GM18867 (cell line): Measurements from ENCODE around the gene RPS6KB1.
"Not testable (repeated sequence)": the region's sequence is repeated elsewhere in the genome, so short reads cannot be mapped to it uniquely, and the experiment has no call there.

Source experiments
- ATAC-seq: cut with Tn5 transposase; IDR thresholded peaks from one replicate; pipeline ENCODE4 v1.9.1; 2021; ENCODE audit warnings: mild to moderate bottlenecking, moderate library complexity; ENCODE audit not compliant: unreplicated experiment

The RPS6KB1 gene

DNA sequence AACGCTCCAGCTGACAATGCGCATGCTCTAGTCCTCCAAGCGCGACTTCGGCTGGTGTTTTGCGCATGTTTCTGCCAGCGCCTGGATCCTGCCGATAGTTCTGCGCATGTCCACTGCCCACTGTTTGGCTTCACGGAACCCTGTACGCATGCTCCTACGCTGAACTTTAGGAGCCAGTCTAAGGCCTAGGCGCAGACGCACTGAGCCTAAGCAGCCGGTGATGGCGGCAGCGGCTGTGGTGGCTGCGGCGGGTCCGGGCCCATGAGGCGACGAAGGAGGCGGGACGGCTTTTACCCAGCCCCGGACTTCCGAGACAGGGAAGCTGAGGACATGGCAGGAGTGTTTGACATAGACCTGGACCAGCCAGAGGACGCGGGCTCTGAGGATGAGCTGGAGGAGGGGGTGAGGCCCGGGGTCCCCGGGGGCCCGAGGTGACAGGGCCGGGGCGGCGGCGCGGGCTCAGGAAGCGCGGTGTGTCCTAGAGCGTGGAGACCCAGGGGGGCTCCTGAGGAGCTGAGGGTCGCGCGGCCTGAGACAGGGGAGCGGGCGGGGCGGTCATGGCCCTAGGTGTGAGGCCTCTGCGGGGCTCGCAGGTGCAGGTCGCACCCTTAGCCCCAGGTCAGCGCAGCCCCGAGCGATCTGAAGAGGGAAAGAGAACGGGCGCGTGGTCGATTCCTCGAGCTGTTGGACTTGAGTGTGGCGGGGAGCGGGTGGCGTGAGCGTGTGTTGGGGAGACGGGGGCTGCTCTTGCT lies at the start of gene RPS6KB1, which contains the start of gene TUBD1:
Gene RPS6KB1, plus strand, starts transcription at position 198 of the 752 bp plus-strand sequence. Its CDS starts 64 bp downstream, at position 262.
Gene TUBD1, minus strand, starts transcription at position 20 of the 752 bp plus-strand sequence. CDS start 1,941 bp downstream, outside the sequence.
- peak; percentile 86 for ATAC-seq

DNA sequence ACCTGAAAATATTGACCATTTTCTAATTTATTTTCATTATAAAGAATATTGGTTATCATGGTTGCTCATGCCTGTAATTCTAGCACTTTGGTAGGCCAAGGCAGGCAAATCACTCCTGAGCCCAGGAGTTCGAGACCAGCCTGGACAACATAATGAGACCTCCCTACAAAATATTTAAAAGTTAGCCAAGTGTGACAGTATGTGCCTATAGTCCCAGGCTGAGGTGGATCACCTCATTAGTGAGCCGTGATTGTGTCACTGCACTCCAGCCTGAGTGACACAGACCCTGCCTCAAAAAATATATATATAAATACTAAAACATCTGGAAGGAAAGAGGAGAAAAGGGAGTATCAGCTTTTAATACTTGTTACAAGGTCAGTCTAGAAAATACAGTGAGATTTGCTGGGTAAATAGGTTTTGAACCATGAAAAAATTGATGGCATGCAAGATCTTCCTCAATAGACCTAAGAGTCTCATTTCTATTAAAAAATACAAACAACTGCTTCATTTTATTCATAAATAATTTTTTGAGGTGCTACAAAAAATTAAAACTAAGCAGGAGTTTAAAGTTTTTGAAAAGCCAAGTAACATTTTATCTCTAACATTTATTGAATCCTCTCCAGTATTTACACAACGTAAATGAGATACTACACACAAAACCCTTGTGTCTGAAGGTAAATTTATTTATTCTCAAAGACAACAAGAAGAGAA lies 47.9 kb upstream of the RPS6KB1 start:
- no peak for ATAC-seq

DNA sequence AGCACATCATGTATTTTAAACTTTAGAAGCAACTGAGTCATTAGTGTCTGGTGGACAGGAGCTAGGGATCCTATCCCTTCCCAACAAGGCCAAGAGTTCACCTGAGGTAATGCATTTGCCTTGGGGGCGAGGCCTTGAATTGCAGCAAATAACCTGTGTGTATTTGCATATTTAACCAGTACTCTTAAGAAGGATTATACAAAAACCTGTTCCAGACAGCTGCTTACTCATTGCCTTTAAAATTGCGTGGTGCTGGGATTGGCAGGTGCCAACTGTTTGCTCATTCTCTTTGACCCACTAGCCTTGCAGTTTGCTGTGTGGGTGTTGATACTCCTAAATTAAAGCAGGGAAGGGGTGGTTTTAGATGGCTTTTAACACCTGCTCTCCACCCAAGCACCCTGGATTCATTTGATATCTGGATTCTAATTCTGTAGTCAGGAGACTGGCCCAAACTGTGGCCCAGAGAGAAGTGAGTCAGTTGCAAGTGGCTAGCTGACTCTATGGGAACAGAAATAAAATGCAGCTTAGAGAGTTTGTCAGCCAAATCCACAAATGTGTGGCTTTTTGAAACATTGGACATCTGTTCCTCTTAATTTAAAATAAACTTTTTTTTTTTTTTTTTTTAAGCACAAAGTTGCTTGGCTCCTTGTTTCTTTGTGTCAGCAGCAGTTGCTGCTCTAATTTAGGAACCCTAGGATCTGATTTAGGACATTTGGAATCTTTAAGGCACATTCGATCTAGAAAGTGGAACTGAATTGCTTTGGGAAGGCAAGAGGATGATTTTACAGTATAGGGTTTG lies 47.1 kb upstream of the RPS6KB1 start:
- no peak for ATAC-seq

DNA sequence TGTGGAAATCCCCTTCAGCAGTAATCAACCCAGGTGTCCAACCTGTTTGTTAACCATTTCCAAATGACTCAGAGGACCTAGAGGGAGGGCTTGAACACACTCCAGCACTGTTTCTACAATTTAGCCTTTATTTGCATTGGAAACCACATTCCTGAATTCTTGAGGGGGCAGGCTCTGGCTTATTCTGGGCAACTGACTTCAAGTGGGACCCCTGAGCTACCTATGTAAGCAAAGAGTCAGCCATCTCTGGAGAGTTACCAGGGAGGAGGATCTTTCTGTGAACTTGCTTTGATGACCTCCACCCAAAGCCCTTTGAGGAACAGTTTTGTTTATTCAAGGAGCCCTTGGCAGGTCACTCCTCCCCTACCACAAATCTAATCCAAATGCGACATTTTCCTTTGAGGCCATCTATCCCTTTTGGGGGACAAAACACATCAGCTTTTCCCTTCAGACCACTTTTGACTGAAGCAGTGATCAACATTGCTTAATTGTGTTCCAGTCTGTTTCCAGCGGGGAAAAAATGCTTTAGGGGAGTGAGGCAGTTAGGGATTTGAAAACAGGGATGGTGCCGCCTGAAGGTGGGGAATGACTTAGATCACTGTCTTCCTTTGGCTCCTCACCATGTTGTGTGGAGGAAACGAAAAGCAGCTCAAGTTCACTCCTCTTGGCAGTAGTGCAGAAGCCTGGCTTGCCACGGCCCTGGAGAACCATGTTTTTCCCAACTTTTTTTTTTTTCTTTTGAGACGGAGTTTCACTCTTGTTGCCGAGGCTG lies 46.3 kb upstream of the RPS6KB1 start:
- peak; percentile 32 for ATAC-seq

DNA sequence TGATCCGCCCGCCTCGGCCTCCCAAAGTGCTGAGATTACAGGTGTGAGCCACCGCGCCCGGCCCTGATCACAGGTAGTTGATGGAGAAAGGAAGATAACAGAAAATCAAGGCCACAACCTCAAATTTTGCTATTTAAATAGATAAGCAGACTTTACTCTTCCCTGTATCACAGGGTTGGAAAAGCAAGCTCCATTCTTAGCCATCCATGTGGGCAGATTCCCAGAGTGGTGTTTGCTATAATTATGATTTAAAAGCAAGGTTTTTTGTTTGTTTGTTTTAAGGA lies 44.6 kb upstream of the RPS6KB1 start:
- ATAC-seq: no peak

DNA sequence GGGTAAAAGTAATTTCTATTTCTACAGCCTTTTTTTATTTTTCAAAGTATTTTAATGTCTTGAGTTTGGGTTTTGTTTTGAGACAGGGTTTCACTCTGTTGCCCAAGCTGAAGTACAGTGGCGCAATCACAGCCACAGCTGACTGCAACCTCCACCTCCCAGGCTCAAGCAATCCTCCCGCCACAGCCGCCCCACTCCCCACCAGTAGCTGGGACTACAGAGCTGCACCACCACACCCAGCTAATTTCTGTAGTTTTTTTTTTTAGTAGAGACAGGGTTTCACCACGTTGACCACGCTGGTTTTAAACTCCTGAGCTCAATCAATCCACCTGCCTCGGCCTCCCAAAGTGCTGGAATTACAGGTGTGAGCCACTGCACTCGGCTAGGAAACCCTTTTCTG lies 44.1 kb upstream of the RPS6KB1 start:
- ATAC-seq: peak; percentile 49

DNA sequence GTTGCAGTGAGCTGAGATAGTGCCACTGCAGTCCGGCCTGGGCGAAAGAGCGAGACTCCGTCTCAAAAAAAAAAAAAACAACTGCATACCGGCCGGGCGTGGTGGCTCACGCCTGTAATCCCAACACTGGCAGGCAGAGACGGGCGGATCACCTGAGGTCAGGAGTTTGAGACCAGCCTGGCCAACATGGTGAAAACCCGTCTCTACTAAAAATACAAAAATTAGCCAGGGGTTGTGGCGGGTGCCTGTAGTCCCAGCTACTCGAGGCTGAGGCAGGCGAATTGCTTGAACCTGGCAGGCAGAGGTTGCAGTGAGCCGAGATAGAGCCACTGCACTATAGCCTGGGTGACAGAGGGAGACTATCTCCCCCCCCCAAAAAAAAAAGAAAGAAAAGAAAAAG lies 42.6 kb upstream of the RPS6KB1 start:
- not testable (repeated sequence) for ATAC-seq

DNA sequence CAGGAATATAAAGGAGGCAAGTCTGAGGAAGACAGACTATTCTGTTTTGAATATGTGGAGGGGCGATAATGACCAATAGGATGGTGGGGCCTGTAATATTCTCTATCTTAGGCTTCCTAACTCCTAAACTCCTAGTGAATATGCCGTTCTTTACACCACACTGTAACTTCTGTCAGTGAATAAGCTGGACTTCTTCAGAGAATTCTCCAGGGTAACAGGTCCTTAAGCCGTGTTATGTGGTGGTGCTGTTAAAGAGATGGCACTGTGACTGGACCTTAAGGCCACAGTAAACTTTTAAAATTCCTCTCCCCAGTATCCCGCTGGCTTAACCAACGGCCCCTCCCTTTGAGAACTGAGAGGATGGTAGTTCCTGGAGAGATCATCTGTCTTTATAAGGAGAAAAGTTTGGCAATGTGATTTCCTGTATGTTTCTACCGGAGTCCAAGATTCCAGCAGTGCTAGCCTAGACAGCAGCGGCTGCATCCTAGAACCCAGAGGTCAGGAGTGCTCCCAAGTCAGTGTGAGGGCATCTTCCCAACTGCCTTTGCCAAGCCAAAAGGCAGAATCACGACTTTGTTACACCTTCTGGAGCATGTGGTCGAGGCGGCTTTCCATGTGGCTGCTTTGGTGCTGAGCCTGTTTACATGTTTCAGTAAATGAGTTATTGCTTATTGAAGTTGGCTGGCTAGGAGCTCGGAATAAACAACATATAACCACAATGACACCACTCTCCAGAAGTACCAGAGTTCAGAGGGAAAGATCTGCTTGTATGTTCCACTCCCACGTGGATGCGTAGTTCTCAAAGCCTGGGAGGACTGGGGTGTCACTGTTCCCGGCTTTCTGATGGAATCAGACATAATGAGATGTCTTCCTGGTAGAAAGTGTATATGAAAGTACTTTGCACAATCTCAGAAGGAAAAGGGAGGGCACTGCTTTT lies 41.2 kb upstream of the RPS6KB1 start:
- no peak for ATAC-seq

DNA sequence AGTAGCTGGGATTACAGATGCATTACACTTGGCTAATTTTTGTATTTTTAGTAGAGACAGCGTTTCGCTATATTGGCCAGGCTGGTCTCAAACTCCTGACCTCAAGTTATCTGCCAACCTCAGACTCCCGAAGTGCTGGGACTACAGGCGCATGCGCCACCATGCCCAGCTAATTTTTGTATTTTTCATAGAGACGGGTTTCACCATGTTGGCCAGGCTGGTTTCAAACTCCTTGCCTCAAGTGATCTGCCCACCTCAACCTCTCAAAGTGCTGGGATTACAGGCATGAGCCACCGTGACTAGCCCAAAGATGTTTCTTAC lies 40.1 kb upstream of the RPS6KB1 start:
- not testable (repeated sequence) for ATAC-seq

DNA sequence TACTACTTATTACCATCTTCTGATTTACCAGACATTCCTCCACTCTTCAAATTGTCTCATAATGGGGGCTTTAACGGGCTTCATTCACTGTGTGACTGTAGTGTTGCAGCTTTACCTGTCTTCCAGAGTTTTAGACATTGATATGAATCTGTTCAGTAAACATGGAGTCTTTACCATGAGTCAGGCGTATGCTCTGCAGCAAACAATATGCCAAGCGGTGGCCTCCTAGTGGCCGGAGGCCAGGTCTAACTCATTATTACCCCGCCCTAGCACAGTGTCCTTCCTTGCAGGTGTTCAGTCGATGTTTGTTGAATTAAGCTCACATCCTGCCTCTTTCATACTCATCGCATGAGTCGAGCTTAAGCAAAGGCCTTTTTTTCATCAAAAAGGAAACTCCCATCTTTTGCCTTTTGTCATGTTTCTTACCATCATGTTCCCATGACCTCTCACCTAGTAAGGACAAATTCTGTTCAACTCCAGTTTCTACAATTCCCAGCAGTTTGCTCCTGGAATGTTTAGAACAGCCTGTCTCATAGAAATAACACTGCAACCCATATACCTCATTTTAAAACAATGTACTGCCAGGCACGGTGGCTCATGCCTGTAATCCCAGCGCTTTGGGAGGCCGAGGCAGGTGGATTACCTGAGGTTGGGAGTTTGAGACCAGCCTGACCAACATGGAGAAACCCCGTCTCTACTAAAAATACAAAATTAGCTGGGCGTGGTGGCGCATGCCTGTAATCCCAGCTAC lies 39.6 kb upstream of the RPS6KB1 start:
- ATAC-seq: no peak

DNA sequence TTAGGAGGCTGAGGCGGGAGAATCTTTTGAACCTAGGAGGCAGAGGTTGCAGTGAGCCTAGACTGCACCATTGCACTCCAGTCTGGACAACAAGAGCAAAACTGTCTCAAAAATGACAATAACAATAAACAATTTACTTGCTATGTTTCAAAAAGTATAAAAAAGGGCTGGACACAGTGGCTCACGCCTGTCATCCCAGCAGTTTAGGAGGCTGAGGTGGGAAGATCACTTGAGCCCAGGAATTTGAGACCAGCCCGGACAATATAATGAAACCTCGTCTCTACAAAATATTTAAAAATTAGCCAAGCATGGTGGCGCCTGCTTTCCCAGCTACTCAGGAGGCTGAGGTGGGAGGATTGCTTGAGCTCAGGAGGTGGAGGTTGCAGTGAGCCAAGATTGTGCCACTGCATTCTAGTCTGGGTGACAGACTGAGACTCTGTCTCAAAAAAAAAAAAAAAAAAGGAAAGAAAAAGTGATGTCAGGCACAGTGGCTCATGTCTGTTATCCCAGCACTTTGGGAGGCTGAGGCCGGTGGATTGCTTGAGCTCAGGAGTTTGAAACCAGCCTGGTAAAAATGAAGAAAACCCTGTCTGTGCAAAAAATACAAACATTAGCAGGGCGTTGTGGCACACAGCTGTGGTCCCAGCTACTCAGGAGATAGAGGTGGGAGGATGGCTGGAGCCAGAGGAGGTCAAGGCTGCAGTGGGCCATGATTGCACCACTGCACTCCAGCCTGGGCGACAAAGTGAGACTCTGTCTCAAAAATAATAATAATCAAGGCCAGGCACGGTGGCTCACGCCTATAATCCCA lies 38.8 kb upstream of the RPS6KB1 start:
- ATAC-seq: not testable (repeated sequence)

DNA sequence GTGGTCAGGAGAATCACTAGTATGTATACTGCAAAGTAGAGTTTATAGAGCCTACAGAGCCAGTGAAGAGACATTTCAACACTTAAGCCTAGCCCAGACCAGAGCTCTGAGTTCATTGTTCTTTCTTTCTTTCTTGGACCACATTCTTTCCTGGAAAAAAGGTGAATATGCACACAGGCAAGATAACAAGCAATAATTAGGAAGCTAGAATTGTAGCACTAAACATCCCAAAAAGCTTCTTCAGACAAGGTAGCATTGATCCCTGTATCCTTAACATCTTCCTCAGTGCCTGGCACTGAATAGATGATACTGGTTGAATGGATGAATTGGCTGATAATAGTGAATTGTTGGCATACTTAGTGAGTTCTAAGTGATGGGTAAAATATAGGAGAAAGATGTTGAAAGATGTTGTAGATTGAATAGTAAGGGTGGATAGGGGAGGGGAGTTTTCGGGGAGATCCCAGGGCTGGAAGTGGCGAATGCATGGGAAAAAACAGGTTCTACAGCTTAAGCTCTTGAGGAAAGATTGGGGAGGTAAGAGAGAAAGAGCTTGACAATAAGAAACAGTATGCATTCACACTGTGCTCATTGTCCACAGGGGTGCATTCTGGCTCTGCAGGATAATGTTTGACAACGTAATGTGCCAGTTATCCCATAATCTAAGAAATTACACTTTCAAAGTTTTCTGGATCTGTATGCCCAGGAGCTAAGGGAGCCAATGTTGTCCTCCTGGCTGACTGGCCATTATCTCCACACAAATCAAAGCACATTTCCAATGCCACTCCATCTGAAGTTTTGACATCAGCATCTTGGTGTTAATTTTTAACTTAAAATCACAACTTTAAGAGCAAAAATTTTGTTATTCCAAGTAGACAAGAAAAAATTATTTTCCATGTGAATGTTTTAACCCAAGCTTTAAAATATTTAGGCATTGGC lies 35.8 kb upstream of the RPS6KB1 start:
- no peak for ATAC-seq

DNA sequence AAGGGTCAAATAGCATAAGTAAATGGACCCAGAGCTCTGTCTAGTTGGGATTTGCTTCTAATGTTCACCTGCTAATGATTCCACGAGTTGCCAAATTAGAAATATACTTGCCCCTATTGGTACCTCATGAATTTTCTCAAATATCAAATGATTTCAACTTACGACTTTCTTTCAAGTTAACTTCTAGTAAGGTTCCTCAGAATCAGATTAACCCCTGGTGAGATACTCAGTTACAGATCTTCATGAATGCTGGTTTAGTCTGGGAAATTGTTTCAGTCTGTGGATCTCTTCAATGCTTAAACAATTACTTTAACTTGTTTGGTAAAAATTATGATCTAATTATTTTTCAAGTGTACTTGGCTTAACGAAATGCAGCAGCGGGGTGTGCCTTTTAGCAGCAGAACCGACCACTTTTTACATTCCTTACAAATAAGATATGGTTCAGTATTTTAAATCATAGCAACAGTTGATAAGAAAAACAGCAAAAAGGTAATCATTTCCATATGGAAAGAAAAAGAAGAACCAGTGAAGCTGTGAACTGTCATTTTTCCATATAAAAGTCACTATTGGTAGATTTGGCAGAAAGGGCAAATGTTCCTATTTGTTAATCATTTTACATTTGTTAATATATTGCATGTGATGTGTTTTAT lies 34.6 kb upstream of the RPS6KB1 start:
- no peak for ATAC-seq

DNA sequence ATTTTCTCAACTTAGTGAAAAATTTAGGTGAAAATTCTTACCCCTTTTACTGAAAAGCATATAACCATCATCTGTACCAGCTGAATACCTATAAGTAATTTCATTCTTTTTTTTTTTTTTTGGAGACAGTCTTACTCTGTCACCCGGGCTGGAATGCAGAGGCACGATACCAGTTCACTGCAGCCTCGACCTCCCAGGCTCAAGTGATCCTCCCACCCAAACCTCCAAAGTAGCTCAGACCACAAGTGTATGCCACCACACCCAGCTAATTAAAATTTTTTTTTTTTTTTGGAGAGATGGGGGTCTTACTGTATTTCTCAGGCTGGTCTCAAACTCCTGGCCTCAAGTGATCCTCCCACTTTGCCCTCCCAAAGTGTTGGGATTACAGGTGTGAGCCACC lies 34.0 kb upstream of the RPS6KB1 start:
- no peak for ATAC-seq

DNA sequence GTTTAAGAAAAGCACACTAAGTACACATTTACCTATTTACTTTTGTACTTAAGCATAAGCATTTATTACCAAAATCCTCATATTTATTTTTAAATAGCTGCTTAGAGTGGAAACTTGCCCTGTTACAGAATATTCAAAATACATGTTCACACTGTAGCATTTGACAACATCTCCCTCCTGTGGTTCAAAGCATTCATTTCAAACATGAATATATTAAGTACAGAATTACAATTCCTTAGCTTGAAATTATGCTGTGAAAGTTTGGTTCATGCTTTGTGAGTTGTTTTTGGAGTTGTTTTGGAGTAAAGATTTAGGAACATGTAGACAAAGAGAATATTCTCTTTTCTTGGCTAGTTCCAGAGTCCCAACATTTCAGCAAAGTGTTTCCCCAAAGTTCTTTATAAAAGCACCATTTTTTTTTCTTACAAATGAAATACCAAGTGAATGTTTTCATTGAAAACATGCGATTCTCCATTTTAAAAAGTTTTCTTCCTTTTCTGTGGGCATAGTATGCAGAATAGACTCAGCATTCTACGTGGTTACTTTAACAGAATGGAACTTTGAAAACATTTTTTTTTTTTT lies 33.4 kb upstream of the RPS6KB1 start:
- ATAC-seq: no peak

DNA sequence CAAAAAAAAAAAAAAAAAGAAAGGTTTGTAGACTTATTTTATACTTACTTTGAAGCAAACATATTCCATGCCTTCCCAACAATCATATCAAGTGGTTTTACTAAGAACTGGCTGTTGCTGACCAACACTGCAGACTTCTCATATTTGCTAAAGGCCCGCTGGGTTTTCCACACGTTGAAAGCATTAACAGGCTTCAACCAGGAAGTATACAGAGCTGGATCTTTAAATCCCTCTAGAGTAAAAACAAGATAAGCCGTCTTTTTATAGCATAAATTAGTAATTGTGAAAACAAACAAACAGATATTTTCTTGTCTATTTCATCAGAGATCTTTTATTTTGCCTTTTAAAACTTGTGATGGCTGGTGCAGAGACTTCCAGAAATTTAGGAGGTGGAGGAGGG lies 29.3 kb upstream of the RPS6KB1 start:
- ATAC-seq: no peak

DNA sequence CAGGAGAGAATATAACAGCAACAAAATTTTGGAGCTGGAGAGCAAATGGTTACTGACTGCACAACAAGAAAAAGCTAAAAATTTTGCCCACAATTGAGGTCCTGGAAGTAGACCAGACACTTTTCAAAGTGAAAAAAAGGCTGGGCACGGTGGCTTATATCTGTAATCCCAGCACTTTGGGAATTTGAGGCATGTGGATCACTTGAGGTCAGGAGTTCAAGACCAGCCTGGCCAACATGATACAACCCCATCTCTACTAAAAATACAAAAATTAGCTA lies 23.0 kb upstream of the RPS6KB1 start:
- no peak for ATAC-seq
